HG03575 (cell line): ENCODE measurements around the gene CD300C.
"Not testable (repeated sequence)": the region's sequence is repeated elsewhere in the genome, so short reads cannot be mapped to it uniquely, and the experiment has no call there.

Source experiments
- ATAC-seq: cut with Tn5 transposase; IDR thresholded peaks from one replicate; pipeline ENCODE4 v1.9.1; 2021; ENCODE audit not compliant: unreplicated experiment, insufficient number of reproducible peaks, low FRiP score; ENCODE audit errors: extremely low read depth

Gene CD300C

GRCh38 chr17:74520016-74520434 is 25.9 kb downstream of the CD300C start:
- no peak for ATAC-seq

GRCh38 chr17:74518413-74518981 is 27.4 kb downstream of the CD300C start:
- not testable (repeated sequence) for ATAC-seq

GRCh38 chr17:74516561-74517328 is 29.2 kb downstream of the CD300C start:
- ATAC-seq = no peak

- no peak for ATAC-seq
Observed at GRCh38 chr17:74515941-74516340, 30.0 kb downstream of the CD300C start.

GRCh38 chr17:74514632-74515334 is 31.1 kb downstream of the CD300C start:
- ATAC-seq = no peak

GRCh38 chr17:74513987-74514631 is 31.8 kb downstream of the CD300C start:
- no peak for ATAC-seq

- ATAC-seq = peak; percentile 25
Observed at GRCh38 chr17:74512624-74513091, 33.3 kb downstream of the CD300C start.

GRCh38 chr17:74512036-74512435 is 33.9 kb downstream of the CD300C start:
- ATAC-seq = no peak

- no peak for ATAC-seq
Observed at GRCh38 chr17:74508156-74508555, 37.8 kb downstream of the CD300C start.

- ATAC-seq = not testable (repeated sequence)
Observed at GRCh38 chr17:74503949-74504348, 42.0 kb downstream of the CD300C start.

GRCh38 chr17:74502861-74503260 is 43.1 kb downstream of the CD300C start:
- ATAC-seq = no peak

- ATAC-seq = no peak
Observed at GRCh38 chr17:74499992-74500391, 45.9 kb downstream of the CD300C start.

GRCh38 chr17:74497471-74497870 is 48.4 kb downstream of the CD300C start:
- no peak for ATAC-seq

GRCh38 chr17:74493331-74493833 is 52.5 kb downstream of the CD300C start:
- ATAC-seq = no peak

GRCh38 chr17:74491626-74492025 is 54.3 kb downstream of the CD300C start:
- ATAC-seq = no peak
